BJ (cell line): ENCODE measurements around the gene RNF144B. TPM values are rescaled to one million over a fixed set of nuclear protein-coding genes. Genes with fewer than 3 reads are reported as not detected.
"Not testable (repeated sequence)": the region's sequence is repeated elsewhere in the genome, so short reads cannot be mapped to it uniquely, and the experiment has no call there.

Experiments
- CTCF ChIA-PET: fragments of 350-600 bp; formaldehyde crosslinking; extraction: SDS; loops from one replicate; lab custom pipeline; 2021; ENCODE audit warnings: antibody characterized with exemption, inconsistent platforms; lab: Yijun Ruan, JAX
- POLR2A ChIA-PET: fragments of 300-600 bp; sonication (Branson Sonifier 250); formaldehyde crosslinking; extraction: SDS; loops from one replicate; lab custom pipeline; 2021; ENCODE audit warnings: antibody characterized with exemption; lab: Charles Lee
- DNase-seq: peaks from one replicate; pipeline ENCODE4 v3.0.0-alpha.2; 2011; ENCODE audit warnings: low read depth
- H3K27me3 ChIP-seq: 2 replicates; pipeline ENCODE4 v1.6.0; 2011; ENCODE audit warnings: low read length; ENCODE audit not compliant: control insufficient read depth, insufficient read depth
- H3K36me3 ChIP-seq: 2 replicates; pipeline ENCODE4 v1.5.1; 2011; ENCODE audit warnings: low read length; ENCODE audit not compliant: control insufficient read depth, insufficient read depth
- H3K4me3 ChIP-seq: 2 replicates; pipeline ENCODE4 v1.5.1; 2011; ENCODE audit warnings: low read depth, mild to moderate bottlenecking, control low read depth, low read length
- polyA plus RNA-seq: library from polyadenylated mRNA; depleted of rRNA; stranded (reverse); fragments of >200 nt; gene quantifications from 2 replicates; pipeline ENCODE4 v1.2.3, GENCODE V29; 2011
- TF ChIP-seq, protein P1 (sequence below): IDR thresholded peaks from 2 replicates; pipeline ENCODE4 v1.5.1; 2011; ENCODE audit warnings: low read depth, mild to moderate bottlenecking, control low read depth, inconsistent platforms, low read length, moderate library complexity; ENCODE audit not compliant: insufficient read depth

Gene RNF144B
- polyA plus RNA-seq, 1 experiment, result 1.4 TPM

DNA sequence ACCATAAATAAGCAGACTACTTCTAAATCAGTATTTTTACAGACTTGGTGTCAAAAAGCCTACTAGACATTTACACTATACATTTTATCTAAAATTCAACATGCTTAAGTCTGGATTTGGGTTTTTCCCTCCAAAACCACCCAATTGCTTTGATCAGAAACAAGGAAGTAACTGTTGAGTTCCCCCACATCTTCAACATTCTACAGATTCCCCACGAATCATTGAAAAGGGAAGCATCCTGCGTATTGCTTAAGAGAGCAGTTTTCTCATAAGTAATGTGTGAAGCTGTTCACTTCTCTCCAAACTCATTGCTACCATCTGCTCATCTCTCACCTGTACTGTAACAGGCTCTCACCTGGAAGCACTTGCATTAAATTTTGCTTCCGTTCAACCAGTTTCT lies 36.4 kb upstream of the RNF144B start:
- TF ChIP-seq, protein P1, sequence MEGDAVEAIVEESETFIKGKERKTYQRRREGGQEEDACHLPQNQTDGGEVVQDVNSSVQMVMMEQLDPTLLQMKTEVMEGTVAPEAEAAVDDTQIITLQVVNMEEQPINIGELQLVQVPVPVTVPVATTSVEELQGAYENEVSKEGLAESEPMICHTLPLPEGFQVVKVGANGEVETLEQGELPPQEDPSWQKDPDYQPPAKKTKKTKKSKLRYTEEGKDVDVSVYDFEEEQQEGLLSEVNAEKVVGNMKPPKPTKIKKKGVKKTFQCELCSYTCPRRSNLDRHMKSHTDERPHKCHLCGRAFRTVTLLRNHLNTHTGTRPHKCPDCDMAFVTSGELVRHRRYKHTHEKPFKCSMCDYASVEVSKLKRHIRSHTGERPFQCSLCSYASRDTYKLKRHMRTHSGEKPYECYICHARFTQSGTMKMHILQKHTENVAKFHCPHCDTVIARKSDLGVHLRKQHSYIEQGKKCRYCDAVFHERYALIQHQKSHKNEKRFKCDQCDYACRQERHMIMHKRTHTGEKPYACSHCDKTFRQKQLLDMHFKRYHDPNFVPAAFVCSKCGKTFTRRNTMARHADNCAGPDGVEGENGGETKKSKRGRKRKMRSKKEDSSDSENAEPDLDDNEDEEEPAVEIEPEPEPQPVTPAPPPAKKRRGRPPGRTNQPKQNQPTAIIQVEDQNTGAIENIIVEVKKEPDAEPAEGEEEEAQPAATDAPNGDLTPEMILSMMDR, result no peak
- ChIA-PET POLR2A (no interaction called here), CTCF (interaction anchor here (0.6 to 2.1 kb wide), 2 partner anchors 9 to 1776 kb away, joined by 3 to 6 read pairs; no protein-coding TSS in a partner anchor)
- Histone ChIP-seq H3K27me3 (no peaks in the 10 kb centered on the region), H3K36me3 (no peaks in the 10 kb centered on the region), H3K4me3 (no peak overlapping the region)
- DNase-seq, result no peak

DNA sequence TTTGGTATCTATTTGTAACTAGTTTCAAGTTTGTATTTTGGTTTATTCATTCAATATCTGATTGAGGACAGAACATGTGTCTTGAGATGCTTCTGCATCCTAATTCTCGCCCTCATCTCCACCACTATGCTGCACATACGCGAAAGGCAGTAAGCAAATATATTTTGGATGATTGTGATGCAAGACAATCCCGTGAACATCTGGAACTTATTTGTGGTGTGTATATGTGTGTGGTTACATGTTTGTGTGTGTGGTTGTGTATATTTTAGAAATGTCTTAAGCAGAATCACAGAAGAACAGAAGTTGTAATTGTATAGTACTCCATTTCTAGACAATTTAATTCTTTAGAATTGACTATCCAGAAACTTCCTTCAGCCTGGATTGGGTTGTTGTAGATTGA lies 35.1 kb upstream of the RNF144B start:
- H3K27me3 ChIP-seq, result no peaks in the 10 kb centered on the region
- no peak overlapping the region for H3K4me3 ChIP-seq
- ChIA-PET CTCF (no interaction called here), POLR2A (no interaction called here)
- H3K36me3 ChIP-seq, result no peaks in the 10 kb centered on the region
- TF ChIP-seq, protein P1, result no peak
- no peak for DNase-seq

DNA sequence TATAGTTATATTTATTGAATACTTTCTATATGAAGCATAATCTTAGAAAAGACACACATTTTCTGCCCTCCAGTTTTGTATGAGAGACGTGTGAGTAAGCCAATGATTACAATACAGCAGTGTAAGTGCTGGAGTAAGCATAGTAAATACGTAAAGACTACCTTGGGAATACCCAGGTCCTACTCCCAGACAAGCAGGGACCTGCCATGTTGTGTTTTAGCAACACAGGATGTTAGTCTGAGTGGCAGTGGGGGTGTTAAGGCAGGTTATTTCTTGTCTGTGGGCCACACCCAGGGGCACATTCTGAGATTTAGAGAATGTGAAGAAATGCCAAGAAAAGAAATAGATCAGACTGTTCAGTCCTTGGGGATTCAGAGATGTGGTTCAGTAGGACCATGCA lies 34.3 kb upstream of the RNF144B start:
- TF ChIP-seq, protein P1, result no peak
- Histone ChIP-seq H3K4me3 (no peak overlapping the region), H3K36me3 (no peaks in the 10 kb centered on the region), H3K27me3 (no peaks in the 10 kb centered on the region)
- DNase-seq, result no peak
- ChIA-PET CTCF (no interaction called here), POLR2A (no interaction called here)

DNA sequence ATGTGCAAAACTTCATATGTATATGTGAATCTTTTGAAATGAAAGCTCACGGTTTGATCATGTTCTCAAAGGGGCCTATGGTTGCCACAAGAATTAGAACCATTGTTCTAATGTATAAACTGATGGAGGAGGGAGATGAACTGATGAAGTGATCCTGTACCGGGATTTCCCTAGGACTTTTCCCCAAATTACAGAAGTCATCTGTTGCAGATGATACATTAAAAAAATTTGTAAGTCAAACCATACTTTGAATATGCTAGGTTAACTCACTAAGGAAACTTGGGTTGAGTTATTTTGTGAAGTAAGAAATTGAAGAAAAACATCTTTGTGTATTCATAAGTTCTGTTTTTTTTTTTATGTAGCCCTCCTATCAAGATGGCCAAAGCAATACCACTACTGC lies 33.9 kb upstream of the RNF144B start:
- ChIA-PET CTCF (no interaction called here), POLR2A (no interaction called here)
- DNase-seq, result no peak
- Histone ChIP-seq H3K27me3 (no peaks in the 10 kb centered on the region), H3K4me3 (no peak overlapping the region), H3K36me3 (no peaks in the 10 kb centered on the region)
- TF ChIP-seq, protein P1, result no peak

DNA sequence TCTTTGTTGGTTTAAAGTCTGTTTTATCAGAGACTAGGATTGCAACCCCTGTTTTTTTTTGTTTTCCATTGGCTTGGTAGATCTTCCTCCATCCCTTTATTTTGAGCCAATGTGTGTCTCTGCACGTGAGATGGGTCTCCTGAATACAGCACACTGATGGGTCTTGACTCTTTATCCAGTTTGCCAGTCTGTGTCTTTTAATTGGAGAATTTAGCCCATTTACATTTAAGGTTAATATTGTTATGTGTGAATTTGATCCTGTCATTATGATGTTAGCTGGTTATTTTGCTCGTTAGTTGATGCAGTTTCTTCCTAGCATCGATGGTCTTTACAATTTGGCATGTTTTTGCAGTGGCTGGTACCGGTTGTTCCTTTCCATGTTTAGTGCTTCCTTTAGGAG lies 29.6 kb upstream of the RNF144B start:
- POLR2A ChIA-PET, CTCF ChIA-PET, H3K4me3 ChIP-seq, DNase-seq, H3K27me3 ChIP-seq, H3K36me3 ChIP-seq: not testable (repeated sequence)

DNA sequence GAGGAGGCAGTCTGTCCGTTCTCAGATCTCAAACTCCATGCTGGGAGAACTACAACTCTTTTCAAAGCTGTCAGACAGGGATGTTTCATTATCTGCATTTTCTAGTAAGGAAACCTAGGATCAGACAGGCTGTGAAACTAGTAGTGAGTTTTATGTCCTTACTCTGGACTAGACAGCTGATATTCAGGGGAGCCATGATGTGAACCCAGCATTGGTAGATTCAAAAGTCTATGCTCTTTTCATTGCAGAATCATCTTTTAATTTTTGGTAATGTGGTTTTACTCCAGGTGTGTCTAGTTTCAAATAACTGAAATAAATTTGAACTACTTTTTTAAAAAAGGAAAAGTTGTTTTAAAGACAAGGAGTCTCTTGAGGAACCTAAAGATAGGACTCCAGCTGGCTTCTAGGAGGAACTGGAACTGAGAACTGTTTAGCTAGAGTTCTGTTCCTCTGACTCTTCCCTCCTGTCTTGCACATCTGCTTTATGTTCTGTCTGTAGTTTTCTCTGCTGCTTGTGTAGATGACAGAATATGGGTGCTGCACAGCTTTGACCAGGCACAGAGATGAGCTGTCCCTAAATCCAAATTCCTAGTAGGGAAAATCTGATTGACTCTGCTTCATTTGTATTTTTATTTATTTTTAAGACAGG lies 27.8 kb upstream of the RNF144B start:
- Histone ChIP-seq H3K36me3 (no peaks in the 10 kb centered on the region), H3K27me3 (no peaks in the 10 kb centered on the region), H3K4me3 (no peak overlapping the region)
- TF ChIP-seq, protein P1, result no peak
- ChIA-PET CTCF (interaction anchor here (1.3 to 1.4 kb wide), 3 partner anchors 9 to 35 kb away, joined by 3 to 6 read pairs (median 5); no protein-coding TSS in a partner anchor), POLR2A (no interaction called here)
- no peak for DNase-seq
